Testis (tissue), 2 donors: ENCODE measurements around the gene EHMT2.

Experiments
- CTCF ChIP-seq, 3 experiments: fragments of 450-650 bp in 2 of 3; fragments of 200-600 bp in 1 of 3; sonication (generic) in 1 of 3; IDR thresholded peaks; one replicate each; pipeline ENCODE4 v1.5.1; 2016 to 2019; ENCODE audit warnings: antibody characterized with exemption in 3 of 3, mild to moderate bottlenecking in 2 of 3, moderate library complexity in 1 of 3
- POLR2A ChIP-seq: fragments of 450-650 bp; IDR thresholded peaks from one replicate; pipeline ENCODE4 v1.6.1; 2017; ENCODE audit warnings: antibody characterized with exemption, mild to moderate bottlenecking, moderate library complexity

DNA sequence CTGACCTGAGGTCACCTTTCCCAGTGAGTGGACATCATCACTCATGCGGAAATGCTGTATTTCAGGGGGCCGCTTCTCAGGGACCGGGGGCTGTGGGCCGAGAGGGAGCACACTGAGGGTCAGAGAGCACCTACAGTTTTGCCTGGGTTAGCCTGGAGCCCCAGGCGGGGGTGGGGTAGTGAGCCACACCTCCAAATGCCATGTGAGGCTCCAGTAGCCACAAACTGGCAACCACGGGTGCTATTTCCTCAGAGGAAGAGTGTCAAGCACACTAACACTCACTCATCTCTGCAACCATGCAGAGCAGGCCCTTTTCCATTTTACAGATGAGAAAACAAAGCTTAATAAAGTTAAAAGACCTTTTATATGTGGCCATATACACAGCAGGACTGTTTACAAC is 4.7 kb downstream of the EHMT2 start:
- TF ChIP-seq CTCF (IDR thresholded peaks at IDR 0.05) (no peak), POLR2A (no peak)
